Measurements from ENCODE around the gene NATD1. TPM values are rescaled to one million over a fixed set of nuclear protein-coding genes. Genes with fewer than 3 reads are reported as not detected.
"Not testable (repeated sequence)": the region's sequence is repeated elsewhere in the genome, so short reads cannot be mapped to it uniquely, and the experiment has no call there.

NATD1 gene
- total and polyA plus RNA-seq, 10 of the 15 experiments (the other 5 are each of a cell fraction or from before 2014, with no cell fraction given): 0.02 to 0.33 (median 0.15) TPM

- TF ChIP-seq IRF5 (IDR thresholded peaks at IDR 0.05; ENCODE audit: borderline replicate concordance): no peak
Measured at GRCh38 chr17:21194226-21194625, 59.0 kb downstream of the NATD1 start (continued).

GRCh38 chr17:21193031-21193430, 60.2 kb downstream of the NATD1 start:
- no peaks in the 10 kb centered on the region for H3K4me1 ChIP-seq (ENCODE audit: control insufficient read depth, insufficient read depth, low read length)
- no peaks in the 10 kb centered on the region for H3K27me3 ChIP-seq (replicated peaks in 1 of 2; ENCODE audit: control insufficient read depth in 2 of 2, insufficient read depth in 2 of 2, low read length in 1 of 2)
- H3K9me3 ChIP-seq (replicated peaks; ENCODE audit: control insufficient read depth, insufficient read depth, low read length): no peaks in the 10 kb centered on the region
- ChIA-PET CTCF (no interaction called here), SMC1A (ENCODE audit: uncharacterized antibody, unreplicated experiment) (no interaction called here), RAD21 (ENCODE audit: unreplicated experiment) (no interaction called here), POLR2A (no interaction called here)
- H3K27ac ChIP-seq (ENCODE audit: control insufficient read depth, insufficient read depth): no peak overlapping the region
- no peak overlapping the region for H2AFZ ChIP-seq (ENCODE audit: control insufficient read depth, low read depth, low read length)
- BruUV-seq (replicated peaks): no TSS peak
- no peak for TF ChIP-seq POLR2AphosphoS2 (IDR thresholded peaks at IDR 0.05; ENCODE audit: low read depth, low read length)
- no peak for TF ChIP-seq STAT1 (conservative IDR thresholded peaks at IDR 0.05)
- no peak for TF ChIP-seq FOXM1 (IDR thresholded peaks at IDR 0.05; ENCODE audit: low read depth, low read length)
- TF ChIP-seq CBX5 (IDR thresholded peaks at IDR 0.05; ENCODE audit: low read depth): no peak
- 0 out of 2 replicates have a peak, but pooled peaks have one; percentile 21 for TF ChIP-seq RUNX3 (IDR thresholded peaks at IDR 0.05; ENCODE audit: low read length)
- DNase-seq (ENCODE audit: low read depth, low spot score) (no peak), ATAC-seq (no peak), FAIRE-seq (no peak)
- H3K4me3 ChIP-seq: no peak overlapping the region
- H3K36me3 ChIP-seq (ENCODE audit: control insufficient read depth in 2 of 2, insufficient read depth in 2 of 2, low read length in 1 of 2): peaks cover 17 to 20% of the 10 kb centered on the region in 2 experiments; a peak in 3 of 4 replicates
- no peaks in the 10 kb centered on the region for H3K79me2 ChIP-seq (ENCODE audit: control insufficient read depth, insufficient read depth, low read length)
- H3K9ac ChIP-seq (ENCODE audit: control insufficient read depth, insufficient read depth, low read length): no peak overlapping the region
- intact Hi-C loops (cut with micrococcal nuclease; ENCODE audit: unreplicated experiment): no loop called here
- WGBS (ENCODE audit: insufficient coverage, insufficient replicate concordance, low lambda C conversion rate, missing lambda C conversion rate): 56% methylated on average over 5 of the region's 5 CpGs
- H4K20me1 ChIP-seq (ENCODE audit: control insufficient read depth, insufficient read depth): no peaks in the 10 kb centered on the region
- in situ Hi-C loops (cut with MboI): no loop called here
- no peak overlapping the region for H3K4me2 ChIP-seq (ENCODE audit: control insufficient read depth, insufficient read depth)

GRCh38 chr17:21192414-21192813, 60.8 kb downstream of the NATD1 start:
- H2AFZ ChIP-seq (ENCODE audit: control insufficient read depth, low read depth, low read length); H3K4me2 ChIP-seq (ENCODE audit: control insufficient read depth, insufficient read depth); H3K27me3 ChIP-seq (replicated peaks in 1 of 2; ENCODE audit: control insufficient read depth in 2 of 2, insufficient read depth in 2 of 2, low read length in 1 of 2); H3K27ac ChIP-seq (ENCODE audit: control insufficient read depth, insufficient read depth); H4K20me1 ChIP-seq (ENCODE audit: control insufficient read depth, insufficient read depth); DNase-seq (ENCODE audit: low read depth, low spot score); H3K9ac ChIP-seq (ENCODE audit: control insufficient read depth, insufficient read depth, low read length); RAD21 ChIA-PET (ENCODE audit: unreplicated experiment); H3K79me2 ChIP-seq (ENCODE audit: control insufficient read depth, insufficient read depth, low read length); FAIRE-seq; intact Hi-C loops (cut with micrococcal nuclease; ENCODE audit: unreplicated experiment); BruUV-seq (replicated peaks); CTCF ChIA-PET; ATAC-seq; H3K4me1 ChIP-seq (ENCODE audit: control insufficient read depth, insufficient read depth, low read length); H3K4me3 ChIP-seq; H3K9me3 ChIP-seq (replicated peaks; ENCODE audit: control insufficient read depth, insufficient read depth, low read length); POLR2A ChIA-PET; in situ Hi-C loops (cut with MboI); SMC1A ChIA-PET (ENCODE audit: uncharacterized antibody, unreplicated experiment): not testable (repeated sequence)
- WGBS (ENCODE audit: insufficient coverage, insufficient replicate concordance, low lambda C conversion rate, missing lambda C conversion rate): 95% methylated on average over 7 of the region's 7 CpGs
- H3K36me3 ChIP-seq (ENCODE audit: control insufficient read depth in 2 of 2, insufficient read depth in 2 of 2, low read length in 1 of 2): peaks cover 13 to 14% of the 10 kb centered on the region in 2 experiments; a peak in 3 of 4 replicates
